Erythroblast (primary cell): ENCODE measurements around the gene GCN1.

Experiments used
- GATA1 ChIP-seq: IDR thresholded peaks from 2 replicates; pipeline ENCODE4 v1.6.1; 2011; ENCODE audit warnings: low read depth, mild to moderate bottlenecking, control low read depth, low read length, moderate library complexity
- POLR2A ChIP-seq: IDR thresholded peaks from 2 replicates; pipeline ENCODE4 v1.6.1; 2011; ENCODE audit warnings: mild to moderate bottlenecking, low read length

DNA sequence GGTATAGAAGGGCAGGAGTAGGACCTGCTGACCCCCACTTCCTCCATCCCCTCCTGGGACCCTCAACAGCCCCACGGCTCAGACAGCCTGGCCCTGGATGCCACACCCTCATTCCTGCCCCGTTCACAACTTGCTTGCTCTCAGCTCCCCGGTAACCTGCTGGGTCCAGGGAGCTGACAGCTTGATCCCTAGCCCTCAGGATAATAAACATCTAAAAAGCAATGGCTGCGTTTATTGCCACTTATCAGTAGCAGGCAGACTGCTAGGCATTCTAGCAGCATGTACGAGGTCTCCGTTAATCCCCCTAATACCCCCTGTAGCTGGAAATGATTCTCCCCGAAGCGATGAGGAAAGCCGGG, 30.7 kb upstream of the GCN1 start:
- TF ChIP-seq POLR2A (no peak), GATA1 (no peak)
